ENCODE results near the gene NFIC.

Gene NFIC

GRCh38 chr19:3381701-3382372 is 15.5 kb downstream of the NFIC start:
- no peaks in the 10 kb centered on the region; the same call in 1 of the 2 replicates for H3F3A ChIP-seq (ENCODE audit: low read depth)
- H4K20me1 ChIP-seq (ENCODE audit: insufficient read depth, low read length, poor library complexity, severe bottlenecking): peaks cover 34% of the 10 kb centered on the region
- no peak overlapping the region for H3K9ac ChIP-seq (ENCODE audit: low read depth, low read length, poor library complexity, severe bottlenecking)
- no peaks in the 10 kb centered on the region for H3K9me2 ChIP-seq (replicated peaks; ENCODE audit: low read depth, low read length)
- H3K4me3 ChIP-seq (ENCODE audit: low read length, poor library complexity, severe bottlenecking): no peak overlapping the region
- no peaks in the 10 kb centered on the region for H3K27me3 ChIP-seq (ENCODE audit: insufficient read depth, low read length, poor library complexity, severe bottlenecking)
- H3K9me3 ChIP-seq (ENCODE audit: insufficient read depth, low read depth, low read length): no peaks in the 10 kb centered on the region
- H3K4me2 ChIP-seq (ENCODE audit: low read depth, low read length, poor library complexity, severe bottlenecking): no peak overlapping the region
- H3K4me1 ChIP-seq (ENCODE audit: insufficient read depth, low read length, poor library complexity, severe bottlenecking): peaks cover 4% of the 10 kb centered on the region
- H2AFZ ChIP-seq (ENCODE audit: low read length): no peak overlapping the region
- TF ChIP-seq EZH2phosphoT487 (IDR thresholded peaks at IDR 0.05; ENCODE audit: borderline replicate concordance): no peak
- TF ChIP-seq, protein P1, sequence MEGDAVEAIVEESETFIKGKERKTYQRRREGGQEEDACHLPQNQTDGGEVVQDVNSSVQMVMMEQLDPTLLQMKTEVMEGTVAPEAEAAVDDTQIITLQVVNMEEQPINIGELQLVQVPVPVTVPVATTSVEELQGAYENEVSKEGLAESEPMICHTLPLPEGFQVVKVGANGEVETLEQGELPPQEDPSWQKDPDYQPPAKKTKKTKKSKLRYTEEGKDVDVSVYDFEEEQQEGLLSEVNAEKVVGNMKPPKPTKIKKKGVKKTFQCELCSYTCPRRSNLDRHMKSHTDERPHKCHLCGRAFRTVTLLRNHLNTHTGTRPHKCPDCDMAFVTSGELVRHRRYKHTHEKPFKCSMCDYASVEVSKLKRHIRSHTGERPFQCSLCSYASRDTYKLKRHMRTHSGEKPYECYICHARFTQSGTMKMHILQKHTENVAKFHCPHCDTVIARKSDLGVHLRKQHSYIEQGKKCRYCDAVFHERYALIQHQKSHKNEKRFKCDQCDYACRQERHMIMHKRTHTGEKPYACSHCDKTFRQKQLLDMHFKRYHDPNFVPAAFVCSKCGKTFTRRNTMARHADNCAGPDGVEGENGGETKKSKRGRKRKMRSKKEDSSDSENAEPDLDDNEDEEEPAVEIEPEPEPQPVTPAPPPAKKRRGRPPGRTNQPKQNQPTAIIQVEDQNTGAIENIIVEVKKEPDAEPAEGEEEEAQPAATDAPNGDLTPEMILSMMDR (conservative IDR thresholded peaks at IDR 0.05; ENCODE audit: low read length): no peak
- H3K36me3 ChIP-seq (ENCODE audit: insufficient read depth, low read length): peaks cover 22% of the 10 kb centered on the region; the same call in 1 of the 2 replicates
- H3K79me2 ChIP-seq (ENCODE audit: insufficient read depth, low read length): peaks cover 69% of the 10 kb centered on the region

- no peak overlapping the region for H3K9ac ChIP-seq (ENCODE audit: low read depth, low read length, poor library complexity, severe bottlenecking)
- H3K4me2 ChIP-seq (ENCODE audit: low read depth, low read length, poor library complexity, severe bottlenecking): no peak overlapping the region
- H2AFZ ChIP-seq (ENCODE audit: low read length): no peak overlapping the region
- H3K79me2 ChIP-seq (ENCODE audit: insufficient read depth, low read length): peaks cover 75% of the 10 kb centered on the region
- H4K20me1 ChIP-seq (ENCODE audit: insufficient read depth, low read length, poor library complexity, severe bottlenecking): peaks cover 36% of the 10 kb centered on the region
- H3F3A ChIP-seq (ENCODE audit: low read depth): no peaks in the 10 kb centered on the region
- no peaks in the 10 kb centered on the region for H3K9me2 ChIP-seq (replicated peaks; ENCODE audit: low read depth, low read length)
- H3K27me3 ChIP-seq (ENCODE audit: insufficient read depth, low read length, poor library complexity, severe bottlenecking): no peaks in the 10 kb centered on the region
- no peaks in the 10 kb centered on the region for H3K9me3 ChIP-seq (ENCODE audit: insufficient read depth, low read depth, low read length)
- no peak overlapping the region for H3K4me3 ChIP-seq (ENCODE audit: low read length, poor library complexity, severe bottlenecking)
- TF ChIP-seq, protein P1 (conservative IDR thresholded peaks at IDR 0.05; ENCODE audit: low read length): no peak
- TF ChIP-seq EZH2phosphoT487 (IDR thresholded peaks at IDR 0.05; ENCODE audit: borderline replicate concordance): no peak
- peaks cover 22% of the 10 kb centered on the region; the same call in 1 of the 2 replicates for H3K36me3 ChIP-seq (ENCODE audit: insufficient read depth, low read length)
- peaks cover 4% of the 10 kb centered on the region for H3K4me1 ChIP-seq (ENCODE audit: insufficient read depth, low read length, poor library complexity, severe bottlenecking)
Measured at GRCh38 chr19:3382460-3383100, 16.2 kb downstream of the NFIC start.

DNA sequence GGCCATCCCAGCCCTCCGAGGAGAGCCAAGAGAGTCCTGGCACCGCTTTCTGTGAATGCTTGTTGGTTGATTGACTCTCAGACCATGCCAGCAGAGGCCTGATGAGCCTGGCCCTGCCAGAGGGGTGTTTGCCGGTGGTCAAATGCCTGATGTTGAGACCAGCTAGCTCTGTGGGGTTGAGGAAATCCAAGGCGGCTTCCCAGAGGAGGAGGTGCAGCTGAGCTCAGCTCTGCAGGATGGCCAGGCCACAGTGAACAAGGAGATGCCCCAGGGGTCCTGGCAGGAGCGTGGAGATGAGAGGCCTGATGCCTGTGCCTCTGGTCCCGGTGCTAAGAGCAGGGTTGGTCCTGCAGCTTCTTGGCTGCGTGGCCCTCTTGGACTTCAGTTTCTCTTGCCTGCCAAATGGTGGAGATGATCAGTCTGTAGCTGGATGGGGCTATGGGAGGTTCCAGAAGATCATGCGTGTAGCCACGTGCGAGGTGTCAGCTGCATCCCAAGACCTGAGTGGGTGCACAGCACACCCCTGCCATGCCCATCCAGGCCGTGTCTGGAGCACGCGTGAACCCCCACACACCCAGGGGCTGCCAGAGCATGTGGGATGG is 16.8 kb downstream of the NFIC start:
- Histone ChIP-seq H3K9ac (ENCODE audit: low read depth, low read length, poor library complexity, severe bottlenecking) (no peak overlapping the region), H3K36me3 (ENCODE audit: insufficient read depth, low read length) (peaks cover 25% of the 10 kb centered on the region; the same call in 1 of the 2 replicates), H2AFZ (ENCODE audit: low read length) (no peak overlapping the region), H3F3A (ENCODE audit: low read depth) (no peaks in the 10 kb centered on the region), H4K20me1 (ENCODE audit: insufficient read depth, low read length, poor library complexity, severe bottlenecking) (peaks cover 43% of the 10 kb centered on the region), H3K79me2 (ENCODE audit: insufficient read depth, low read length) (peaks cover 80% of the 10 kb centered on the region), H3K4me3 (ENCODE audit: low read length, poor library complexity, severe bottlenecking) (no peak overlapping the region), H3K27me3 (ENCODE audit: insufficient read depth, low read length, poor library complexity, severe bottlenecking) (no peaks in the 10 kb centered on the region), H3K9me2 (replicated peaks; ENCODE audit: low read depth, low read length) (no peaks in the 10 kb centered on the region), H3K4me2 (ENCODE audit: low read depth, low read length, poor library complexity, severe bottlenecking) (no peak overlapping the region), H3K4me1 (ENCODE audit: insufficient read depth, low read length, poor library complexity, severe bottlenecking) (peaks cover 4% of the 10 kb centered on the region), H3K9me3 (ENCODE audit: insufficient read depth, low read depth, low read length) (no peaks in the 10 kb centered on the region)
- TF ChIP-seq EZH2phosphoT487 (IDR thresholded peaks at IDR 0.05; ENCODE audit: borderline replicate concordance): no peak
- TF ChIP-seq, protein P1 (conservative IDR thresholded peaks at IDR 0.05; ENCODE audit: low read length): no peak

Data from Loucy (cell line).